H1 (cell line): ENCODE data around the gene PHOX2A. TPM values are rescaled to one million over a fixed set of nuclear protein-coding genes. Genes with fewer than 3 reads are reported as not detected.

Source experiments
- CTCF ChIA-PET: fragments of 300-600 bp; sonication (Branson Sonifier 250); formaldehyde crosslinking; loops from one replicate; lab custom pipeline; 2021; ENCODE audit not compliant: partially characterized antibody; lab: Charles Lee
- POLR2A ChIA-PET: fragments of 300-600 bp; sonication (Branson Sonifier 250); formaldehyde crosslinking; loops from one replicate; lab custom pipeline; 2021; ENCODE audit warnings: inconsistent platforms; ENCODE audit not compliant: partially characterized antibody; lab: Charles Lee
- DNase-seq, 2 experiments: peaks; one replicate each; pipeline versions ENCODE4 v3.0.0 to v3.0.0-alpha.2; 2010 to 2022; ENCODE audit warnings: low spot score in 2 of 2, low read depth in 1 of 2, mixed read lengths in 1 of 2
- FAIRE-seq: peaks from 2 replicates; lab custom pipeline; 2011; peaks lifted over from hg19 to GRCh38; lab: Jason Lieb, UNC
- H2AFZ ChIP-seq: 2 replicates; pipeline ENCODE4 v1.8.1; 2012; ENCODE audit warnings: low read length, inconsistent platforms
- H2AK5ac ChIP-seq: 2 replicates; pipeline ENCODE4 v1.6.1; 2013; ENCODE audit warnings: low read depth, low read length
- H2BK120ac ChIP-seq: replicated peaks from 2 replicates; pipeline ENCODE3; 2013; ENCODE audit warnings: low read depth, low read length, inconsistent platforms
- H2BK12ac ChIP-seq: 2 replicates; pipeline ENCODE4 v1.6.1; 2013; ENCODE audit warnings: low read depth, low read length
- H2BK15ac ChIP-seq: 2 replicates; pipeline ENCODE4 v1.6.1; 2013; ENCODE audit warnings: low read length
- H2BK20ac ChIP-seq: 2 replicates; pipeline ENCODE4 v1.6.1; 2013; ENCODE audit warnings: low read length
- H2BK5ac ChIP-seq: 2 replicates; pipeline ENCODE4 v1.6.1; 2013; ENCODE audit warnings: low read depth, low read length
- H3K14ac ChIP-seq: 2 replicates; pipeline ENCODE4 v1.6.1; 2013; ENCODE audit warnings: inconsistent platforms; ENCODE audit not compliant: insufficient read length
- H3K18ac ChIP-seq: 2 replicates; pipeline ENCODE4 v1.6.1; 2013; ENCODE audit warnings: low read length; ENCODE audit errors: extremely low read depth
- H3K23ac ChIP-seq: 2 replicates; pipeline ENCODE4 v1.6.1; 2013; ENCODE audit warnings: inconsistent platforms; ENCODE audit not compliant: insufficient read length
- H3K23me2 ChIP-seq: 2 replicates; pipeline ENCODE4 v1.6.1; 2013; ENCODE audit warnings: low read depth, low read length
- H3K27ac ChIP-seq: 2 replicates; pipeline ENCODE4 v1.6.1; 2011; ENCODE audit warnings: low read depth, low read length, inconsistent platforms
- H3K27me3 ChIP-seq, 4 experiments: replicated peaks in 1 of 4; 1 replicate in 1 of 4; 2 replicates in 3 of 4; pipeline versions ENCODE4 v1.6.1 to v1.8.1; 2011 to 2013; ENCODE audit warnings: low read length in 3 of 4, mild to moderate bottlenecking in 3 of 4, inconsistent platforms in 2 of 4, mixed read lengths in 2 of 4, moderate library complexity in 1 of 4; ENCODE audit not compliant: control insufficient read depth in 3 of 4, insufficient read depth in 3 of 4; ENCODE audit errors: extremely low read depth in 1 of 4
- H3K36me3 ChIP-seq, 4 experiments: 2 replicates each; pipeline versions ENCODE4 v1.6.1 to v1.8.1; 2011 to 2013; ENCODE audit warnings: mild to moderate bottlenecking in 4 of 4, low read length in 3 of 4, moderate library complexity in 2 of 4, control low read depth in 1 of 4, inconsistent platforms in 1 of 4; ENCODE audit not compliant: insufficient read depth in 4 of 4, control insufficient read depth in 2 of 4
- H3K4ac ChIP-seq: replicated peaks from 2 replicates; pipeline ENCODE3; 2013; ENCODE audit warnings: low read length, low read depth, mixed read lengths, inconsistent platforms; ENCODE audit not compliant: insufficient read length
- H3K4me1 ChIP-seq, 4 experiments: replicated peaks in 1 of 4; 1 replicate in 1 of 4; 2 replicates in 3 of 4; pipeline versions ENCODE4 v1.6.1 to v1.8.1; 2011 to 2013; ENCODE audit warnings: low read length in 3 of 4, inconsistent platforms in 2 of 4, mixed read lengths in 1 of 4; ENCODE audit not compliant: insufficient read depth in 4 of 4, control insufficient read depth in 3 of 4
- H3K4me2 ChIP-seq, 2 experiments: 2 replicates each; pipeline versions ENCODE4 v1.6.1 to v1.8.1; 2011 to 2013; ENCODE audit warnings: low read depth in 2 of 2, low read length in 2 of 2, control low read depth in 1 of 2, inconsistent platforms in 1 of 2, mild to moderate bottlenecking in 1 of 2; ENCODE audit not compliant: insufficient read depth in 1 of 2
- H3K4me3 ChIP-seq, 4 experiments: fragments of 200-600, 300-600 bp in 1 of 4; sonication (generic), shearing (Covaris generic), sonication (Bioruptor Twin) in 1 of 4; 2 replicates each; pipeline versions ENCODE4 v1.5.1 to v1.8.1; 2011 to 2016; ENCODE audit warnings: low read length in 4 of 4, low read depth in 3 of 4, control low read depth in 2 of 4, inconsistent platforms in 2 of 4, mild to moderate bottlenecking in 2 of 4, mixed read lengths in 1 of 4, moderate library complexity in 1 of 4; ENCODE audit not compliant: insufficient read depth in 2 of 4; ENCODE audit errors: extremely low read depth in 1 of 4
- H3K56ac ChIP-seq: replicated peaks from 2 replicates; pipeline ENCODE3; 2013; ENCODE audit warnings: low read depth, mild to moderate bottlenecking, mixed read lengths, low read length, inconsistent platforms; ENCODE audit not compliant: insufficient read length
- H3K79me1 ChIP-seq: 2 replicates; pipeline ENCODE4 v1.6.1; 2013; ENCODE audit warnings: low read depth, low read length, control low read depth
- H3K79me2 ChIP-seq, 2 experiments: 2 replicates each; pipeline versions ENCODE4 v1.6.1 to v1.8.1; 2012 to 2013; ENCODE audit warnings: low read length in 2 of 2, mild to moderate bottlenecking in 2 of 2, inconsistent platforms in 1 of 2; ENCODE audit not compliant: insufficient read depth in 2 of 2, control insufficient read depth in 1 of 2
- H3K9ac ChIP-seq, 4 experiments: replicated peaks in 1 of 4; 1 replicate in 1 of 4; 2 replicates in 3 of 4; pipeline versions ENCODE4 v1.6.1 to v1.8.1; 2011 to 2013; ENCODE audit warnings: low read depth in 3 of 4, low read length in 3 of 4, control low read depth in 2 of 4, mild to moderate bottlenecking in 2 of 4, moderate library complexity in 2 of 4, inconsistent platforms in 1 of 4; ENCODE audit errors: extremely low read depth in 1 of 4
- H3K9me3 ChIP-seq, 2 experiments: 2 replicates each; pipeline versions ENCODE4 v1.6.1 to v1.8.1; 2012 to 2013; ENCODE audit warnings: mild to moderate bottlenecking in 2 of 2, moderate library complexity in 2 of 2, control low read depth in 1 of 2, inconsistent platforms in 1 of 2, low read depth in 1 of 2, low read length in 1 of 2, mixed read lengths in 1 of 2; ENCODE audit not compliant: insufficient read depth in 2 of 2
- H4K20me1 ChIP-seq, 2 experiments: replicated peaks in 1 of 2; 2 replicates each; pipeline versions ENCODE3 to v1.8.1; 2011 to 2013; ENCODE audit warnings: inconsistent platforms in 2 of 2, low read length in 2 of 2, mild to moderate bottlenecking in 1 of 2; ENCODE audit not compliant: insufficient read depth in 2 of 2, control insufficient read depth in 1 of 2
- H4K5ac ChIP-seq: 2 replicates; pipeline ENCODE4 v1.6.1; 2013; ENCODE audit warnings: low read length, low read depth, mixed read lengths, inconsistent platforms; ENCODE audit not compliant: insufficient read length
- H4K8ac ChIP-seq: 2 replicates; pipeline ENCODE4 v1.8.0; 2013; ENCODE audit warnings: mild to moderate bottlenecking, moderate library complexity, low read length, inconsistent platforms; ENCODE audit not compliant: insufficient read depth; ENCODE audit errors: extremely low read depth
- H4K91ac ChIP-seq: replicated peaks from 2 replicates; pipeline ENCODE3; 2013; ENCODE audit warnings: low read length, mixed read lengths, inconsistent platforms; ENCODE audit not compliant: insufficient read length
- MAFK ChIP-seq: IDR thresholded peaks from 2 replicates; pipeline ENCODE4 v1.6.1; 2012; ENCODE audit warnings: low read depth, mild to moderate bottlenecking, improper control_type of control experiment, low read length
- TAF7 ChIP-seq: optimal IDR thresholded peaks from 2 replicates; pipeline ENCODE3; 2011; ENCODE audit warnings: low read depth, mild to moderate bottlenecking, inconsistent platforms, low read length, moderate library complexity, borderline replicate concordance
- WGBS, 2 experiments: shearing (Covaris generic) in 1 of 2; methylation state at CpG; one replicate each; pipeline versions ENCODE4 v1.1.6 to v1.1.7; 2013 to 2015; ENCODE audit warnings: low lambda C conversion rate in 2 of 2, mixed read lengths in 2 of 2, inconsistent platforms in 1 of 2, low coverage in 1 of 2, missing lambda C conversion rate in 1 of 2; ENCODE audit not compliant: insufficient replicate concordance in 2 of 2, insufficient coverage in 1 of 2, insufficient read length in 1 of 2; ENCODE audit errors: extremely low coverage in 1 of 2, missing lambda C conversion rate in 1 of 2; 5-methylcytosine and 5-hydroxymethylcytosine counted together
- polyA plus RNA-seq, 7 experiments: library from polyadenylated mRNA; depleted of rRNA in 3 of 7; stranded (reverse) in 5 of 7; unstranded in 2 of 7; fragments of >200 nt in 5 of 7; fragments of 200-250 nt in 2 of 7; gene quantifications; 1 replicate in 5 of 7; 2 replicates in 1 of 7; 4 replicates in 1 of 7; pipeline versions ENCODE4 v1.2.1 to v1.2.3, GENCODE V29; 2011 to 2013; ENCODE audit warnings: missing spikeins in 2 of 7, mixed read lengths in 2 of 7
- total RNA-seq: library from RNA; stranded (reverse); fragmentation: NEBNext Ultra II Directional; extraction: Animal tissue kit (Norgen Biotek cat#: 25700); gene quantifications from 2 replicates; pipeline ENCODE4 v1.2.1, GENCODE V29; 2021

The PHOX2A gene
- total and polyA plus RNA-seq, 2 of the 8 experiments (the other 6 are each of a cell fraction or from before 2014, with no cell fraction given) = 0.67 TPM; not detected in 1

DNA sequence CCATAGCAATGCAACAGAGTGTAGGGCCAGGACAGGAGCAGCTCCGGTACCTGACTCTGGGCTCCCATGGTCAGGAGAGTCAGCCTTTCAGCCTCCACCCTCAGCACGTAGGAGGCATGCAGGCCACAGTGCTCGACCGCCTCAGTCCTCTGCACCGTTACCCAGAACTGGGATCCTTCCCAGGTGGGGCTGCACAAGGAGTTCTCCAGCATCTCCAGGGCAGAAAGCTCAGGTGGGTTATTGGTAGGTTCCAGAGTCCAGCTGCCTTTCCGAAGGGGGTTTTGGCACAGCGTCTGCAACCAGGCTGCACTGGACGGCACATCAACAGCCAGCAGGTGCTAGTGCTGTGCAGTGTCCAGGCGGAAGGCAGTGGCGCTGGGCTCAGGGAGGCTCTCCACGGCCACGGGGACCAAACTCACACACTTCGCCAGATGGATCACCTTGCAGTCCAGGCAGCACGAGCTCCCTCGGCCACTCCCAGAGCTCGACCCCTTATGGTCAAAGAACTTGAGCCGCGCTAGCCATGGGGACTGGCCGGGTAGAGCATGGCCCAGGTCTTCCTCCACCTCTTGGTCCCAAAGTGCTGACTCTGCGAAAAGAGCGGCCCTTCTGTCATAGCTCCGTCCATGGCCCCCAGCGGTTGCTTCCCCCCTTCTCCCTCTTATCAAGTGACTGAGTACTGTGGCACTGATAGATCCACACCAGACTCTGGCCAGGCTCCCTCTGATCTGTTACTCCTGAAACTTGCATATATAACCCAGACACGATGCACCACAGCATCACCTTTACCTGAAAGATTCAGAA lies 6.9 kb upstream of the PHOX2A start:
- DNase-seq (peak in 1 of 2 experiments; percentile 35), FAIRE-seq (no peak)
- TF ChIP-seq TAF7 = no peak
- peak; percentile 91 for TF ChIP-seq MAFK
- Histone ChIP-seq H2AK5ac (no peak overlapping the region), H3K9ac (no peak overlapping the region), H4K20me1 (no peaks in the 10 kb centered on the region), H3K4me2 (no peak overlapping the region), H3K4me1 (peaks cover 0 to 3% (median 0%) of the 10 kb centered on the region in 4 experiments; a peak in 1 of 7 replicates), H3K23ac (no peak overlapping the region), H2BK12ac (no peak overlapping the region), H3K36me3 (no peaks in the 10 kb centered on the region), H3K27ac (no peak overlapping the region), H3K4me3 (no peak overlapping the region), H2BK120ac (no peak overlapping the region), H3K18ac (no peak overlapping the region), H3K23me2 (no peaks in the 10 kb centered on the region), H4K91ac (no peak overlapping the region), H3K9me3 (0 out of 4 replicates have a peak, but pooled peaks cover 0 to 5% of the 10 kb centered on the region in 2 experiments), H2BK15ac (no peak overlapping the region), H3K79me1 (no peaks in the 10 kb centered on the region), H3K79me2 (no peaks in the 10 kb centered on the region), H2BK20ac (no peak overlapping the region), H2BK5ac (no peak overlapping the region), H2AFZ (no peak overlapping the region), H4K8ac (no peak overlapping the region), H3K56ac (no peak overlapping the region), H4K5ac (no peak overlapping the region), H3K4ac (no peak overlapping the region), H3K14ac (no peak overlapping the region), H3K27me3 (peaks cover 15 to 34% (median 24%) of the 10 kb centered on the region in 4 experiments)
- WGBS, 2 experiments = 90% methylated on average over 24 of the region's 24 CpGs; no CpG with 5 or more reads in 1 of the 2 experiments
- ChIA-PET CTCF (interaction anchor here (0.6 to 1.7 kb wide), 9 partner anchors 14 to 226 kb away, joined by 3 to 6 read pairs (median 3); no protein-coding TSS in a partner anchor), POLR2A (interaction anchor here (0.8 kb wide), 1 partner anchor 28 kb away, joined by 3 read pairs; no protein-coding TSS in a partner anchor)
